Measurements from ENCODE around the gene DYSF.

DNA sequence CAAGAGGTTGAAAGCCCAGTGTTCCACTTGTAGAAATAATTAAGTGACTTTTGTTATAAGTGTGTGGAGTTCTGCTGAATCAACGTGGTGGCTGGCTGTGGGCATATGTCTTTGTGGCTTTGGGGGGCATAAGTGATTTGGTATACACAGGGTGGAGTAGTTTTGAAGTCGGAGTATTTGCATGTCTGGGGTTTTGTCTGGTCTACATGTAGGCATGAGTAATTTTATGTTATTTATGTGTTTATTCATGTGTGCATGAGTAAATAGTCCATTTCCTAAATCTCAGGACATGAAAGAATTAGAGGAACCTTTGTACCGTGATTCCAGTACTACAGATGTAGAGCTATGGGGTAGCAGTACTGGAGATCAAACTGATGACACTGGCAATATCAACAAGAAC, 179.7 kb downstream of the DYSF start:
- TF ChIP-seq, protein P1, sequence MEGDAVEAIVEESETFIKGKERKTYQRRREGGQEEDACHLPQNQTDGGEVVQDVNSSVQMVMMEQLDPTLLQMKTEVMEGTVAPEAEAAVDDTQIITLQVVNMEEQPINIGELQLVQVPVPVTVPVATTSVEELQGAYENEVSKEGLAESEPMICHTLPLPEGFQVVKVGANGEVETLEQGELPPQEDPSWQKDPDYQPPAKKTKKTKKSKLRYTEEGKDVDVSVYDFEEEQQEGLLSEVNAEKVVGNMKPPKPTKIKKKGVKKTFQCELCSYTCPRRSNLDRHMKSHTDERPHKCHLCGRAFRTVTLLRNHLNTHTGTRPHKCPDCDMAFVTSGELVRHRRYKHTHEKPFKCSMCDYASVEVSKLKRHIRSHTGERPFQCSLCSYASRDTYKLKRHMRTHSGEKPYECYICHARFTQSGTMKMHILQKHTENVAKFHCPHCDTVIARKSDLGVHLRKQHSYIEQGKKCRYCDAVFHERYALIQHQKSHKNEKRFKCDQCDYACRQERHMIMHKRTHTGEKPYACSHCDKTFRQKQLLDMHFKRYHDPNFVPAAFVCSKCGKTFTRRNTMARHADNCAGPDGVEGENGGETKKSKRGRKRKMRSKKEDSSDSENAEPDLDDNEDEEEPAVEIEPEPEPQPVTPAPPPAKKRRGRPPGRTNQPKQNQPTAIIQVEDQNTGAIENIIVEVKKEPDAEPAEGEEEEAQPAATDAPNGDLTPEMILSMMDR (IDR thresholded peaks at IDR 0.05): no peak
- no peak for TF ChIP-seq EZH2 (IDR thresholded peaks at IDR 0.05; ENCODE audit: borderline replicate concordance, insufficient read depth, low read depth, low read length, poor library complexity, severe bottlenecking)

Data from B cell (primary cell).